ENCODE measurements around the gene ABCA9. TPM values are rescaled to one million over a fixed set of nuclear protein-coding genes. Genes with fewer than 3 reads are reported as not detected.

The ABCA9 gene, protein sequence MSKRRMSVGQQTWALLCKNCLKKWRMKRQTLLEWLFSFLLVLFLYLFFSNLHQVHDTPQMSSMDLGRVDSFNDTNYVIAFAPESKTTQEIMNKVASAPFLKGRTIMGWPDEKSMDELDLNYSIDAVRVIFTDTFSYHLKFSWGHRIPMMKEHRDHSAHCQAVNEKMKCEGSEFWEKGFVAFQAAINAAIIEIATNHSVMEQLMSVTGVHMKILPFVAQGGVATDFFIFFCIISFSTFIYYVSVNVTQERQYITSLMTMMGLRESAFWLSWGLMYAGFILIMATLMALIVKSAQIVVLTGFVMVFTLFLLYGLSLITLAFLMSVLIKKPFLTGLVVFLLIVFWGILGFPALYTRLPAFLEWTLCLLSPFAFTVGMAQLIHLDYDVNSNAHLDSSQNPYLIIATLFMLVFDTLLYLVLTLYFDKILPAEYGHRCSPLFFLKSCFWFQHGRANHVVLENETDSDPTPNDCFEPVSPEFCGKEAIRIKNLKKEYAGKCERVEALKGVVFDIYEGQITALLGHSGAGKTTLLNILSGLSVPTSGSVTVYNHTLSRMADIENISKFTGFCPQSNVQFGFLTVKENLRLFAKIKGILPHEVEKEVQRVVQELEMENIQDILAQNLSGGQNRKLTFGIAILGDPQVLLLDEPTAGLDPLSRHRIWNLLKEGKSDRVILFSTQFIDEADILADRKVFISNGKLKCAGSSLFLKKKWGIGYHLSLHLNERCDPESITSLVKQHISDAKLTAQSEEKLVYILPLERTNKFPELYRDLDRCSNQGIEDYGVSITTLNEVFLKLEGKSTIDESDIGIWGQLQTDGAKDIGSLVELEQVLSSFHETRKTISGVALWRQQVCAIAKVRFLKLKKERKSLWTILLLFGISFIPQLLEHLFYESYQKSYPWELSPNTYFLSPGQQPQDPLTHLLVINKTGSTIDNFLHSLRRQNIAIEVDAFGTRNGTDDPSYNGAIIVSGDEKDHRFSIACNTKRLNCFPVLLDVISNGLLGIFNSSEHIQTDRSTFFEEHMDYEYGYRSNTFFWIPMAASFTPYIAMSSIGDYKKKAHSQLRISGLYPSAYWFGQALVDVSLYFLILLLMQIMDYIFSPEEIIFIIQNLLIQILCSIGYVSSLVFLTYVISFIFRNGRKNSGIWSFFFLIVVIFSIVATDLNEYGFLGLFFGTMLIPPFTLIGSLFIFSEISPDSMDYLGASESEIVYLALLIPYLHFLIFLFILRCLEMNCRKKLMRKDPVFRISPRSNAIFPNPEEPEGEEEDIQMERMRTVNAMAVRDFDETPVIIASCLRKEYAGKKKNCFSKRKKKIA (N-terminal part only)
- 2.0 TPM in 2 replicates for total RNA-seq

DNA sequence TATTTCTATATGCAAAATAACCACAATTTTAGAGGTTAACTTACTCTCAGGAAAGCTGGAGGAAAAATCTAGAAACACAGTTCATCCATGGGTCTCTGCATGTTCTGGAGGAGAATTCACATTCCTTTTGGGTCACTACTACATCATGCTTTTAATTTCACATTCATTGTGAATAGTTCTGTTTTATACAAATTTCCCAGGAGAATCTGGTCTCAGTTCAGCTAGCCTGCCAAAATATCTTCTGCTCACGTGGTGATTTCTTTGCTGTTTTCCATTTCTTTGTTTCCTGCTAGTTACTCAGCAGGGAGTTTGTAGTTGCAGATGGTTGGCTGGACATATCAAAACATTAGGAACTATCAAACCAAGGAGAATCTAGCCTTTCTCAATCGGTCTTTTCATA is at the start of gene ABCA9:
ABCA9 (minus strand) TSS at position 106 of the 400 bp plus-strand sequence. CDS start 9,801 bp downstream, outside the sequence.

DNA sequence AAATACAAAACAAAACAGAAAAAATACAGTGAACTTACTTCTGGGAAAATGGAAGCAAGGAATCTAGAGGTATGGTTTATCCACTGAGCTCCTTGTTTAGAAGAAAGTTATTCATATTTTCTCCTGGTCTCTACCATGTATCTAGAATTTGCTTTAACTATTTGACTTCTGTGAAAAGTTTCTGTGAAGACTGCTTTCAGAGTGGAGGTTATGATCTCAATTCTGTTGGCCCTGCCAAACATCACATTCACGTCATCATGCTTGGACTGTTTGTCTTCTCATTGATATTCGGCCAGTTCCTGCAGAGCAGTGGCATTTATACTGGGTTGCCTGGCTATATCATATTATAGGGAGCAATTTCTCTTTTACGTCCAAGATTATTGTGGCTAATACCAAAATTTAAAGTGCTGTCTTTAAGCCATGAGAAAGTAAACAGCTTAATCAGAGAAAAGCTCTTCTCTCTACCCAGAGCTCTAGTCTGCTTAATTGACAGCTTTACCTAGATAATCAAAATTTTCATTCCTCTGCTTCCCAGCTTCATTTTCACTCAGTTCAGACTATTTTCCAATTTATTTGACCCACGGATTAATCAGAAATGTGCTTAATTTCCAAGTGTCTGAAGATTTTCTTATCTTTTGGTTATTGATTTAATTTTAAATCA is 105.4 kb downstream of the ABCA9 start, which contains the start of gene ABCA8:
ABCA8 (minus strand) TSS at position 212 of the 661 bp plus-strand sequence. CDS start 13,358 bp downstream, outside the sequence.

Small RNAs within 50 kb of the gene (small RNA-seq; reads per million reads assigned to genes)
- gene MIR4524B (ENCODE audit: low replicate concordance), result not detected

Other genes starting within 250 kb of the ABCA9 start
- 0.57 and 3.7 TPM in 2 replicates for gene ABCA8, start 105.5 kb downstream of the ABCA9 start, total RNA-seq
- 4.2 and 7.7 TPM in 2 replicates for gene ABCA6, start 81.0 kb upstream of the ABCA9 start, total RNA-seq
- 1.7 and 2.2 TPM in 2 replicates for gene ABCA10, start 167.9 kb upstream of the ABCA9 start, total RNA-seq

All from placental pericyte (primary cell).